ENCODE results near the gene CGRRF1. TPM values are rescaled to one million over a fixed set of nuclear protein-coding genes. Genes with fewer than 3 reads are reported as not detected.
A peak's percentile ranks its signal among the peaks of the same experiment; 100 is the strongest.

Gene CGRRF1
- total RNA-seq, 1 experiment from 2014 or later, result 19.1 TPM

DNA sequence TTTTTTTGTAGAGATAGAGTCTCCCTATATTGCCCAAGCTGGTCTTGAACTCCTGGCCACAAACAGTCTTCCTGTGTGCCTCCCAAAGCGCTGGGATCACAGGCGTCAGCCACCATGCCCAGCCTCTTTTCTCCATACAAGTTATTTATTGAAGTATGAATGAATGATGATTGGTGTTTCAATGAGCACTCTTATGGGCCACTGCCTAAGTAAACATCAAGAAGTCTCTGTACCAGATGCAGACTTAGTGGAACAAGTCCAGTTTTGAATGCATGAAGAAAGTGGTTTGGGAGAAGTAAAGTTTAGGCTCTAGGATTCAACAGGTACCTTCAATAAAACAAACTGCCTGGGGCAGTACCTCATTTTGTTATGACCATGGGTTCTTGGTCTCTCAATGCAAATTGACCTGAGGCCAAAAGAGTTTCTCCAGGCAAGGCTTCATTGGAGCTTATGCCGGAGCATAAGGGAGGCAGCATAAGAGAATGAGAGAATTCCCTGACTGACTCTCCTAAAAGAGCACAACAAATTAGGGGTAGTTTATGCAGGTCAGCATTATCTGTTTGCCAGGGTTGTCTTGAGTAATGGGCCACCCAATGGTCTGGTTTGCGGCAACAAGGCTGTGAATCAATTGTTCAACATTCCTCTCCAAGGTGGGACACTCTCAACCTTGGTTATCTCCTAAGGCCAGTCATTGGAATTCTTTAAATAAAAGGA lies 19.8 kb upstream of the CGRRF1 start:
- DNase-seq, result no peak
- no peak overlapping the region for H2BK120ac ChIP-seq (ENCODE audit: low read depth, low read length, poor library complexity, severe bottlenecking)
- Mint-ChIP-seq H3K4me3 (peak overlapping the region; percentile 82 to 84), H3K27me3 (ENCODE audit: low read depth) (no peaks in the 10 kb centered on the region), H3K36me3 (ENCODE audit: insufficient read depth in 1 of 3, low read depth in 3 of 3) (peaks cover 2 to 5% (median 4%) of the 10 kb centered on the region in 3 experiments; a peak in 4 of 7 replicates), H3K9me3 (no peaks in the 10 kb centered on the region; a peak in 1 of 5 replicates), H3K27ac (peak overlapping the region in 2 of 3 experiments; percentile 97; a peak in 5 of 7 replicates), H3K4me1 (peaks cover 41 to 53% of the 10 kb centered on the region in 2 experiments)
- peaks cover 12% of the 10 kb centered on the region for H3K23me2 ChIP-seq (ENCODE audit: insufficient read length, low read depth, low read length, poor library complexity, severe bottlenecking)
- no peaks in the 10 kb centered on the region for H3K9me3 ChIP-seq (ENCODE audit: control insufficient read depth, low read depth, low read length)
- H4K20me1 ChIP-seq (ENCODE audit: control insufficient read depth, insufficient read depth, insufficient read length), result no peaks in the 10 kb centered on the region
- H3K18ac ChIP-seq (ENCODE audit: insufficient read length, low read depth, low read length), result no peak overlapping the region
- TF ChIP-seq, protein P1, sequence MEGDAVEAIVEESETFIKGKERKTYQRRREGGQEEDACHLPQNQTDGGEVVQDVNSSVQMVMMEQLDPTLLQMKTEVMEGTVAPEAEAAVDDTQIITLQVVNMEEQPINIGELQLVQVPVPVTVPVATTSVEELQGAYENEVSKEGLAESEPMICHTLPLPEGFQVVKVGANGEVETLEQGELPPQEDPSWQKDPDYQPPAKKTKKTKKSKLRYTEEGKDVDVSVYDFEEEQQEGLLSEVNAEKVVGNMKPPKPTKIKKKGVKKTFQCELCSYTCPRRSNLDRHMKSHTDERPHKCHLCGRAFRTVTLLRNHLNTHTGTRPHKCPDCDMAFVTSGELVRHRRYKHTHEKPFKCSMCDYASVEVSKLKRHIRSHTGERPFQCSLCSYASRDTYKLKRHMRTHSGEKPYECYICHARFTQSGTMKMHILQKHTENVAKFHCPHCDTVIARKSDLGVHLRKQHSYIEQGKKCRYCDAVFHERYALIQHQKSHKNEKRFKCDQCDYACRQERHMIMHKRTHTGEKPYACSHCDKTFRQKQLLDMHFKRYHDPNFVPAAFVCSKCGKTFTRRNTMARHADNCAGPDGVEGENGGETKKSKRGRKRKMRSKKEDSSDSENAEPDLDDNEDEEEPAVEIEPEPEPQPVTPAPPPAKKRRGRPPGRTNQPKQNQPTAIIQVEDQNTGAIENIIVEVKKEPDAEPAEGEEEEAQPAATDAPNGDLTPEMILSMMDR (conservative IDR thresholded peaks at IDR 0.05), result no peak
- H3T11ph ChIP-seq (ENCODE audit: low read length), result no peak overlapping the region
- H2BK20ac ChIP-seq (ENCODE audit: low read depth, low read length, poor library complexity, severe bottlenecking), result no peak overlapping the region
- H4K8ac ChIP-seq (replicated peaks; ENCODE audit: insufficient read length, low read depth, low read length), result no peak overlapping the region
- no peak overlapping the region for H3K4ac ChIP-seq (ENCODE audit: low read depth, low read length)
- H2BK15ac ChIP-seq (ENCODE audit: low read depth, low read length), result no peak overlapping the region
- no peaks in the 10 kb centered on the region; the same call in 1 of the 2 replicates for H3K4me1 ChIP-seq (ENCODE audit: insufficient read depth, low read length)
- H2AFZ ChIP-seq (ENCODE audit: low read length), result no peak overlapping the region
- H3K56ac ChIP-seq (ENCODE audit: insufficient read length, low read depth, low read length), result no peak overlapping the region
- H4K5ac ChIP-seq (ENCODE audit: insufficient read length, low read depth, low read length), result no peak overlapping the region
- WGBS (ENCODE audit: extremely low coverage, insufficient read length, low lambda C conversion rate), result no CpG with 5 or more reads among the region's 4 CpGs
- no peak overlapping the region for H4K91ac ChIP-seq (ENCODE audit: insufficient read length, low read depth, low read length)
- no peak overlapping the region for H2BK12ac ChIP-seq (ENCODE audit: insufficient read length, low read depth, low read length)
- peak overlapping the region; percentile 95 for H3K4me2 ChIP-seq (ENCODE audit: insufficient read depth, insufficient read length, low read length)
- no peak overlapping the region for H3K14ac ChIP-seq (ENCODE audit: insufficient read depth, low read length)
- peaks cover 17% of the 10 kb centered on the region; the same call in 1 of the 2 replicates for H3K79me2 ChIP-seq (ENCODE audit: insufficient read depth, low read length)
- peaks cover 4% of the 10 kb centered on the region for H3K79me1 ChIP-seq (ENCODE audit: insufficient read depth, low read depth, low read length, poor library complexity, severe bottlenecking)
- H2AK5ac ChIP-seq (ENCODE audit: insufficient read length, low read length), result no peak overlapping the region
- no peak overlapping the region for H3K27ac ChIP-seq (ENCODE audit: insufficient read length, low read depth, low read length)
- no peak overlapping the region for H3K23ac ChIP-seq (ENCODE audit: insufficient read length, low read depth, low read length)
- no peaks in the 10 kb centered on the region for H3K27me3 ChIP-seq (ENCODE audit: insufficient read depth, low read length)
- no peak overlapping the region for H2BK5ac ChIP-seq (ENCODE audit: insufficient read length, low read length)
- H3K9ac ChIP-seq (ENCODE audit: extremely low read depth, insufficient read length, low read length), result no peak overlapping the region

Data from H9 (cell line).